Psoas muscle (tissue), 8 donors: ENCODE results near the gene NBPF3. TPM values are rescaled to one million over a fixed set of nuclear protein-coding genes. Genes with fewer than 3 reads are reported as not detected.
"Not testable (repeated sequence)": the region's sequence is repeated elsewhere in the genome, so short reads cannot be mapped to it uniquely, and the experiment has no call there.

Experiments
- ATAC-seq, 4 donors: fragments of 200-7000 bp; cut with Tn5 transposase; one replicate each; pipeline ENCODE4 v1.9.1; 2020; ENCODE audit warnings: moderate library complexity in 3 of 4, mild to moderate bottlenecking in 2 of 4
- DNase-seq, 2 donors: peaks; one replicate each; pipeline ENCODE4 v3.0.0-alpha.2; 2020
- H3K27ac ChIP-seq: fragments of 200-600 bp; one replicate; pipeline ENCODE4 v1.8.0; 2022
- H3K27me3 ChIP-seq, 3 donors: fragments of 200-600 bp in 1 of 3; one replicate each; pipeline versions ENCODE4 v1.6.1 to v1.8.0; 2013 to 2022; ENCODE audit warnings: low read length in 2 of 3, mild to moderate bottlenecking in 2 of 3, moderate library complexity in 1 of 3; ENCODE audit not compliant: insufficient read depth in 3 of 3
- H3K36me3 ChIP-seq, 2 donors: fragments of 200-600 bp in 1 of 2; one replicate each; pipeline versions ENCODE4 v1.6.1 to v1.8.0; 2013 to 2022; ENCODE audit warnings: low read depth in 1 of 2, mild to moderate bottlenecking in 1 of 2, moderate library complexity in 1 of 2; ENCODE audit not compliant: insufficient read depth in 1 of 2
- H3K4me1 ChIP-seq: fragments of 200-600 bp; one replicate; pipeline ENCODE4 v1.8.0; 2022
- H3K4me3 ChIP-seq: fragments of 200-600 bp; one replicate; pipeline ENCODE4 v1.8.0; 2022; ENCODE audit warnings: mild to moderate bottlenecking
- H3K9me3 ChIP-seq: fragments of 200-600 bp; one replicate; pipeline ENCODE4 v1.8.0; 2022
- CTCF ChIP-seq: fragments of 200-600 bp; IDR thresholded peaks from one replicate; pipeline ENCODE4 v1.8.0; 2022; ENCODE audit warnings: antibody characterized with exemption
- WGBS, 3 donors: extraction: QIAGEN DNeasy Blood & Tissue Kit; methylation state at CpG; one replicate each; pipeline versions ENCODE4 v1.1.6 to v1.1.7; 2013; 5-methylcytosine and 5-hydroxymethylcytosine counted together
- intact Hi-C, 2 donors: fragments of 100-400 bp; cut with DNase I; formaldehyde crosslinking; loops; one replicate each; pipeline versions ENCODE4 v1.11.0 to v1.14.2; 2022
- polyA plus RNA-seq, 3 donors: library from polyadenylated mRNA; stranded (reverse); fragments of 200-250 nt; gene quantifications; one replicate each; pipeline ENCODE4 v1.2.3, GENCODE V29; 2013
- total RNA-seq, 4 donors: library from RNA; stranded (reverse); fragmentation: NEBNext Ultra II Directional in 2 of 4; extraction: Animal tissue kit (Norgen Biotek cat#: 25700) in 2 of 4; gene quantifications; one replicate each; pipeline versions ENCODE4 v1.2.1 to v1.2.4, GENCODE V29; 2021 to 2023
- donor health status: healthy with polysubstance abuse.
- donor health status: DM: no; HTN: no; CAD: no; lungs with moderate emphysema.
- donor health status: Bipolar disorder and iron deficiency.
- donor health status: healthy.
- donor health status: DM: yes; HTN: yes; CAD: no.
- donor health status: DM: no; HTN: no; CAD: no.
- donor health status: DM: no; HTN: no; CAD: no.
- donor health status: DM: yes; HTN: yes; CAD: no.

Gene NBPF3
- total and polyA plus RNA-seq, 7 donors, result 0.10 to 1.9 (median 0.89) TPM

- H3K4me3 ChIP-seq, H3K9me3 ChIP-seq, DNase-seq, H3K4me1 ChIP-seq, H3K27ac ChIP-seq, intact Hi-C loops, H3K27me3 ChIP-seq, H3K36me3 ChIP-seq: not testable (repeated sequence)
- 38 to 59% (median 44%) methylated on average over 19 to 40 of the region's 66 CpGs for WGBS, 3 donors
- peak; percentile 46 to 60 (median 57) for ATAC-seq
Observed at GRCh38 chr1:21428481-21429073, 11.4 kb upstream of the NBPF3 start.

- H3K36me3 ChIP-seq, DNase-seq, H3K27ac ChIP-seq, ATAC-seq, H3K9me3 ChIP-seq, H3K27me3 ChIP-seq, H3K4me1 ChIP-seq, intact Hi-C loops, H3K4me3 ChIP-seq: not testable (repeated sequence)
- WGBS, 3 donors, result 90 to 92% (median 92%) methylated on average over 30 to 34 of the region's 34 CpGs
Observed at GRCh38 chr1:21429210-21429609, 10.7 kb upstream of the NBPF3 start.

- H3K27ac ChIP-seq, H3K27me3 ChIP-seq, DNase-seq, H3K36me3 ChIP-seq, H3K4me1 ChIP-seq, intact Hi-C loops, H3K9me3 ChIP-seq, ATAC-seq, H3K4me3 ChIP-seq: not testable (repeated sequence)
- 86 to 91% (median 90%) methylated on average over 6 of the region's 6 CpGs for WGBS, 3 donors
Observed at GRCh38 chr1:21430875-21431274, 9.1 kb upstream of the NBPF3 start.

- ATAC-seq (no peak), DNase-seq (no peak)
- Histone ChIP-seq H3K9me3 (no peaks in the 10 kb centered on the region), H3K36me3 (no peaks in the 10 kb centered on the region), H3K27ac (no peak overlapping the region), H3K27me3 (peaks cover 0 to 22% (median 10%) of the 10 kb centered on the region in 3 donors), H3K4me1 (no peaks in the 10 kb centered on the region), H3K4me3 (no peak overlapping the region)
- no peak for TF ChIP-seq CTCF
- 83 to 90% (median 85%) methylated on average over 8 of the region's 8 CpGs for WGBS, 3 donors
- intact Hi-C loops, result no loop called here
Observed at GRCh38 chr1:21434394-21434793, 5.5 kb upstream of the NBPF3 start.

GRCh38 chr1:21435646-21436487, 4.1 kb upstream of the NBPF3 start:
- no peak for DNase-seq
- no peaks in the 10 kb centered on the region for H3K36me3 ChIP-seq
- H3K9me3 ChIP-seq, result no peaks in the 10 kb centered on the region
- ATAC-seq, result no peak
- WGBS, 3 donors, result 79 to 83% (median 81%) methylated on average over 19 to 20 of the region's 20 CpGs
- H3K4me3 ChIP-seq, result no peak overlapping the region
- no peak for TF ChIP-seq CTCF
- H3K27me3 ChIP-seq, result peaks cover 0 to 36% (median 10%) of the 10 kb centered on the region in 3 donors
- intact Hi-C loops, result no loop called here
- H3K4me1 ChIP-seq, result no peaks in the 10 kb centered on the region
- H3K27ac ChIP-seq, result no peak overlapping the region
